Activated naive CD8-positive, alpha-beta T cell (primary cell): ENCODE results near the gene WDR62.
"Not testable (repeated sequence)": the region's sequence is repeated elsewhere in the genome, so short reads cannot be mapped to it uniquely, and the experiment has no call there.

Source experiments
- H3K27ac Mint-ChIP-seq: one replicate; pipeline ENCODE4 v1.8.0; 2021; ENCODE audit warnings: mixed read lengths
- H3K27me3 Mint-ChIP-seq: one replicate; pipeline ENCODE4 v1.8.0; 2021; ENCODE audit warnings: mixed read lengths
- H3K36me3 Mint-ChIP-seq: one replicate; pipeline ENCODE4 v1.8.0; 2021; ENCODE audit warnings: mixed read lengths
- H3K4me1 Mint-ChIP-seq: one replicate; pipeline ENCODE4 v1.8.0; 2021; ENCODE audit warnings: low read depth, mixed read lengths
- H3K4me3 Mint-ChIP-seq: one replicate; pipeline ENCODE4 v1.8.0; 2021; ENCODE audit warnings: mild to moderate bottlenecking, mixed read lengths
- H3K9me3 Mint-ChIP-seq: one replicate; pipeline ENCODE4 v1.8.0; 2021; ENCODE audit warnings: low read depth, mixed read lengths

Gene WDR62

DNA sequence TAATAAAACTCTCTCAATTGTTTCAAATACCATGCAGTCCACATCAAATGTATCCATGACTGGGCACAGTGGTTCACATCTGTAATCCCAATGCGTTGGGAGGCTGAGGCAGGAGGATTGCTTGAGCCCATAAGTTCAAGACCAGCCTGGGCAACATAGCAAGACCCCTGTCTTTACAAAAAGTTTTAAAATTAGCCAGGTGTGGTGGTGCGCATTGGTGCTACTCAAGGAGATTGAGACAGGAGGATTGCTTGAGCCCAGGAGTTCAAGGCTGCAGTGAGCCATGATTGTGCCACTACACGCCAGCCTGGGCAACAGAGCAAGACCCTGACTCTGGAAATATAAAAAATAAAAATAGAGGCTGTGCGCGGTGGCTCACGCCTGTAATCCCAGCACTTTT lies 27.0 kb upstream of the WDR62 start:
- Mint-ChIP-seq H3K4me1 (peaks cover 3% of the 10 kb centered on the region), H3K36me3 (peaks cover 9% of the 10 kb centered on the region), H3K4me3 (no peak overlapping the region), H3K27me3 (no peaks in the 10 kb centered on the region), H3K9me3 (no peaks in the 10 kb centered on the region), H3K27ac (no peak overlapping the region)

DNA sequence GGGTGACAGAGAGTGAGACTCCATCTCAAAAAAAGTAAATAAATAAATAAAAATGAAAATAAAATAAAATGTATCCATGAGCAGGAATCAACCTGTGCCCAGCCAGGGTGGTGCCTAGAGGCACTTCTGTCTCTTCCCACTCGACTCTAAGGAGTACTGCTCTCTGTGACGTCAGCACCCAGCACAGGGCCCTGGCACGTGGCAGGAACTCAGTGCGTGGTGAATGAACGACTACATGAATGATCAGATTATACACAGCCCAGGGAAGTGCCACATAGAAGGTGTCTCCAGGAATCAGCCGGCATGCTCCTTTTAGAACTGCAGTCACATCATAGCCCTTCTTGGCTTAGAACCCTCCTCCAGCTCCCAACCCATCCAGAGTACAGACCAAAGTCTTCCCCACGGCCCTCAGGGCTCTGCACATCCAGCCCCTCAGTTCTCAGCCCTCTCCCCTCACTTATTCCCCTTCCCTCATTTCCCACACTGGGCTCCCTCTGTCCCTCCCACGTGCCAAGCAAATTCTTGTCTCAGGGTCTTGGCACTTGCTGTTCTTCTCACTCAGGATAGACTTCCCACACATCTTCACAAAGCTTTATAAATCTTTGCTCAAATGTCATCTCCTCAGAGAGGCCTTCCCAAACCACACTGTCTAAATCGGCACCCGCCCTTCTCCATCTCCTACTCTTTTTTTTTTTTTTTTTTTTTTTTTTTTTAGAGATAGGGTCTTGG lies 26.2 kb upstream of the WDR62 start:
- H3K9me3 Mint-ChIP-seq, result no peaks in the 10 kb centered on the region
- H3K27me3 Mint-ChIP-seq, result no peaks in the 10 kb centered on the region
- no peak overlapping the region for H3K4me3 Mint-ChIP-seq
- H3K27ac Mint-ChIP-seq, result no peak overlapping the region
- H3K4me1 Mint-ChIP-seq, result peaks cover 7% of the 10 kb centered on the region
- peaks cover 6% of the 10 kb centered on the region for H3K36me3 Mint-ChIP-seq

DNA sequence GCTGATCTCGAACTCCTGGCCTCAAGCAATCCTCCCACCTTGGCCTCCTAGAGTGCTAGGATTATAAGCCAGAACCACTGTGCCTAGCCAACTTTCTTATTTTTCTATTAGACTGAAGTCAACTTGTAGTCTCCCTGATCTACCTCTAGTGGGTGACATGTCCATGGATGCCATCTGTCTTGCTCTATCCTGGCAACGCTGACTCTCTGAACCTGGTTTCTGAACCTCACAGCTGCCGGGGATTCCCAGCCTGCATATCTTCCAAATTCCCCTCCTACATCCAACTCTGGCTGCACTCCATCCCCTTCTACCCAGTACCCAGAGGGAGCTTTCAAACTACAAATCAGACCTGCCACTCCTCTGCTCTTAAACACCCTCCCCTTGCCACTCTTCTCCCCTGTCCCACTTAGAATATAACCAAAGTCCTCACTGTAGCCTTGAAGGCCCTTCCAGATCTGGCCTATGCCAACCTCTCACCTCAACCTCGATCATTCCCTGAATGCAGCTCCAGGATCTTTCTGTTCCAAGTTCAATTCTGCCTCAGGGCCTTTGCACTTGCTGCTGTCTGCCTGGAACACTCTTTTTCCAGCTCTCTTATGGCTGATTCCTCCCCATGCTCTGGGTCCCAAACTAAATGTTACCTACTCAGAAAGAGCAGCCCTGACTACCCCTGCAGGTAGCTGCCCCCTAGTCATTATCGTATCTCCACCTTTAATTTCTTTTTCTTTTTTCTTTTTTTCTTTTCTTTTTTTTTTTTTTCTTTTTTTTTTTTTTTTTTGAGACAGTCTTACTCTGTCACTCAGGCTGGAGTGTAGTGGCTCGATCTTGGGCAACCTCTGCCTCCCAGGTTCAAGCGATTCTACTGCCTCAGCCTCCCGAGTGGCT lies 24.2 kb upstream of the WDR62 start:
- H3K4me1 Mint-ChIP-seq, result peaks cover 16% of the 10 kb centered on the region
- H3K36me3 Mint-ChIP-seq, result peaks cover 14% of the 10 kb centered on the region
- no peak overlapping the region for H3K27ac Mint-ChIP-seq
- no peak overlapping the region for H3K4me3 Mint-ChIP-seq
- H3K27me3 Mint-ChIP-seq, result no peaks in the 10 kb centered on the region
- H3K9me3 Mint-ChIP-seq, result no peaks in the 10 kb centered on the region

DNA sequence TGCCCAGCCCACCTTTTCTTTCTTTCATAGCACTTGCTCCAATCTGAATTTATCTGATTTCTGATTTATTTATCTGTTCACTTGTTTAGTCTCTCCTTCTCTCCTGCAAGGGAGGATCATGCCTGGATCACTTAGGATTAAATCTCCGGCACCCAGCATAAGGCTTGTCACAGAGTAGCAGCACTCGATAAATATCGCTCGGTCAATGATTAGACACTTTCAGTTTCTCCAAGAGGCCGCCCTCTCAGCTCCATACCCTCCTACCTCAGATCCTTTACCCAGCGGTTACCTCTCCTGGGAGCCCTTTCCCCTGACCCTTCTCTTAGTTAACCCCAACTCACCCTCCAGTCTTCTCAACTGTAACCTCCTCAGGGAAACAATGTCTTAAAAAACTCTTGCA lies 23.4 kb upstream of the WDR62 start:
- Mint-ChIP-seq H3K27me3 (no peaks in the 10 kb centered on the region), H3K4me3 (peak overlapping the region; percentile 4), H3K36me3 (peaks cover 15% of the 10 kb centered on the region), H3K27ac (no peak overlapping the region), H3K9me3 (no peaks in the 10 kb centered on the region), H3K4me1 (peaks cover 21% of the 10 kb centered on the region)

GRCh38 chr19:36032251-36033104 lies 22.2 kb upstream of the WDR62 start, which contains the start of gene CLIP3:
Gene CLIP3 (minus strand): TSS chr19:36032873. CDS start chr19:36032357, 516 bp downstream.
- no peaks in the 10 kb centered on the region for H3K9me3 Mint-ChIP-seq
- H3K27me3 Mint-ChIP-seq, result no peaks in the 10 kb centered on the region
- no peak within 1 kb of the TSS for H3K27ac Mint-ChIP-seq
- peak within 1 kb of the TSS; percentile 73 for H3K4me3 Mint-ChIP-seq
- H3K4me1 Mint-ChIP-seq, result peaks cover 30% of the 10 kb centered on the region
- H3K36me3 Mint-ChIP-seq, result peaks cover 15% of the 10 kb centered on the region

GRCh38 chr19:36040495-36040894 lies 14.2 kb upstream of the WDR62 start:
- no peaks in the 10 kb centered on the region for H3K27me3 Mint-ChIP-seq
- H3K36me3 Mint-ChIP-seq, result peaks cover 3% of the 10 kb centered on the region
- H3K27ac Mint-ChIP-seq, result no peak overlapping the region
- H3K4me3 Mint-ChIP-seq, result no peak overlapping the region
- H3K9me3 Mint-ChIP-seq, result no peaks in the 10 kb centered on the region
- peaks cover 14% of the 10 kb centered on the region for H3K4me1 Mint-ChIP-seq

GRCh38 chr19:36041092-36041491 lies 13.6 kb upstream of the WDR62 start:
- not testable (repeated sequence) for H3K4me3 Mint-ChIP-seq, H3K27ac Mint-ChIP-seq, H3K27me3 Mint-ChIP-seq, H3K9me3 Mint-ChIP-seq, H3K4me1 Mint-ChIP-seq, H3K36me3 Mint-ChIP-seq

- H3K27ac Mint-ChIP-seq, result no peak overlapping the region
- no peaks in the 10 kb centered on the region for H3K27me3 Mint-ChIP-seq
- no peaks in the 10 kb centered on the region for H3K9me3 Mint-ChIP-seq
- peaks cover 6% of the 10 kb centered on the region for H3K4me1 Mint-ChIP-seq
- no peak overlapping the region for H3K4me3 Mint-ChIP-seq
- peaks cover 3% of the 10 kb centered on the region for H3K36me3 Mint-ChIP-seq
Measured at GRCh38 chr19:36041831-36042230, 12.9 kb upstream of the WDR62 start.

DNA sequence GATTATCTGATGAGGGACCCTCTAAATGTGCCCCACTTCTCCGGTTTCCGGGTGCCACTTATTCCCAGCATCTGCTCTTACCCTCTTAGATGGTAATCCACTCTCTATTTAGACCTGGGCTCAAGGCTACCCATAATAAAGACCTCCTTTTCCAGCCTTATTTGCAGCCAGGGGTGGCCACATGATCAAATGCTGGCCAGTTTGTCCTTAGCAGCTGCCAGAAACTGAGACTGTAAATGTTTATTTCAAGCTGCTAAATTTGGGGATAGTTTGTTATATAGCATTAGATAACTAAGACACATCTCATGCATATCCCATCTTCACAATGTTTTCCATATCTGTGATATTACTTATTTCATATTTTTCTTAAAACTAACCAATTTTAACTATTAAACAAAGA lies 10.7 kb upstream of the WDR62 start:
- Mint-ChIP-seq H3K9me3 (no peaks in the 10 kb centered on the region), H3K36me3 (peaks cover 3% of the 10 kb centered on the region), H3K27me3 (no peaks in the 10 kb centered on the region), H3K4me3 (no peak overlapping the region), H3K4me1 (no peaks in the 10 kb centered on the region), H3K27ac (no peak overlapping the region)

DNA sequence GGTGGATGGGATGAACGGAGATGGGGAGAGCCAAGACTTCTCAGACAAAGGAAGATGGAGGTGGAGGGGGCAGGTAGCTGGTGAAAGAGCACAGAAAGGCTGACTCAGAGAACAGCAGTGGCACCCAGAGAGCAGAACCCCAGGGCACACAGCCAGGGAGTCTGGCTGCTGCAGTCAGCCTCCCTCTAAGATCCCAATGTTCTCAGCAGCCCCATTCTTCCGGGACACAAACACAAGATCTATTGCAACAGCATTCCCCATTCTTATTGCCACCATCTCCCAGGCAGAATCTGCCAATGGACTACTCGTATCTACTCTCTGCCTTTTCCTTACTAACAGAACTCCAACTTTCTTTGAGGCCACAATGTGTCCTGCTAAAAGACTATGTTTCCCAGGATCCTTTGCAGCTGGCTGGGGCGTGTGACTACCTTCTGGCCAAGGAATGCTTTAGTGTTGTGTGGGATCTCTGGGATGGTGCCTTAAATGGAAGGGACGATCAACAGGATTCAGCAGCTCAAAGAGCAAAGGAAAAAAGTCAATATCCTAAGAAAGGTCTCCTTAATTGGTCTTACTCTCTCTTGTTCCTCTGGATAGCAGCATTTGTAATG lies 8.2 kb upstream of the WDR62 start:
- Mint-ChIP-seq H3K36me3 (peaks cover 3% of the 10 kb centered on the region), H3K27me3 (no peaks in the 10 kb centered on the region), H3K4me1 (peaks cover 3% of the 10 kb centered on the region), H3K27ac (no peak overlapping the region), H3K9me3 (no peaks in the 10 kb centered on the region), H3K4me3 (no peak overlapping the region)

DNA sequence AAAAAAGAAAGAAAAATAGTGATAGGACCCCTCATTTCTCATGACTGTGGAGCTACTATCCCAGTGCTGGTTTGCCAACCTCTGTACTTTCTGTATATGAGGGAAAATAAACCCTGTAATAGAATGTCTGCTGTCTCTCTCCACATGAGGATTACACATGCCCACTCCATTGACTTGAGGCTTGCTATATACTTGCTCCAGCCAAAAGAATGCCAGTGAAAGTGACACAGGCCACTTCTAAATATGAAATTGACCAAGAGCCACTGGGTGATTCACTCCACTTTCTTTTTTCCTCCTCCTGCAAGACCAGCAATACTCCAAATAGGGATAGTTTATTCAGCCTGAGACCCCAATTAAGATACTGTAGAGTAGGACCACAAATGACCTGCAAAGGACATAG lies 6.9 kb upstream of the WDR62 start:
- Mint-ChIP-seq H3K27me3 (no peaks in the 10 kb centered on the region), H3K36me3 (peaks cover 3% of the 10 kb centered on the region), H3K4me1 (peaks cover 6% of the 10 kb centered on the region), H3K27ac (no peak overlapping the region), H3K4me3 (no peak overlapping the region), H3K9me3 (no peaks in the 10 kb centered on the region)

- H3K36me3 Mint-ChIP-seq, result peaks cover 3% of the 10 kb centered on the region
- no peak overlapping the region for H3K27ac Mint-ChIP-seq
Measured at GRCh38 chr19:36049080-36049698, 5.5 kb upstream of the WDR62 start.

DNA sequence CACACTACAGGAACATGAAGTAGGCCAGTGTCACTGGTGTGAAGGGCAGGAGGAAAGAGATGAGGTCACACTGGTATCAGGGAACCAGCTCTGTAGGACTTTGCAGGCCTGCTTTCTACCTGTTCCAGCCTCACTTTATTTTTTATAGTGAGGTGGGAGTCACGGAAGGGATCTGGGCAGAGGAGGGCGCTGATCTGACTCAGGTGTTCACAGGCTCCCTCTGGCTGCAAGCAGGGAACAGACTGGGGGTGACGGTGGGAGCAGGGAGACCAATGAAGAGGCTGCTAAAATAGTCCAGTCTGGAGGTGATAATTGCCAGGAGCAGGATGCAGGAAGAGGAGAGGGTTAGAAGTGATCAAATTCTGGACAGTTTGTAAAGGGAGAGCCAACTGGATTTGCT lies 3.5 kb upstream of the WDR62 start:
- no peaks in the 10 kb centered on the region for H3K9me3 Mint-ChIP-seq
- peaks cover 18% of the 10 kb centered on the region for H3K4me1 Mint-ChIP-seq
- no peaks in the 10 kb centered on the region for H3K27me3 Mint-ChIP-seq
- H3K36me3 Mint-ChIP-seq, result peaks cover 3% of the 10 kb centered on the region
- no peak overlapping the region for H3K27ac Mint-ChIP-seq
- H3K4me3 Mint-ChIP-seq, result no peak overlapping the region

More at GRCh38 chr19:36049080-36049698, 5.5 kb upstream of the WDR62 start:
- no peaks in the 10 kb centered on the region for H3K9me3 Mint-ChIP-seq
- no peaks in the 10 kb centered on the region for H3K27me3 Mint-ChIP-seq
- peaks cover 11% of the 10 kb centered on the region for H3K4me1 Mint-ChIP-seq
- no peak overlapping the region for H3K4me3 Mint-ChIP-seq

- Mint-ChIP-seq H3K36me3 (peaks cover 2% of the 10 kb centered on the region), H3K4me1 (peaks cover 18% of the 10 kb centered on the region), H3K27ac (peak overlapping the region; percentile 41), H3K9me3 (no peaks in the 10 kb centered on the region), H3K27me3 (no peaks in the 10 kb centered on the region), H3K4me3 (peak overlapping the region; percentile 7)
Measured at GRCh38 chr19:36051637-36052036, 3.1 kb upstream of the WDR62 start.
